NCI-H1694 treated with DMSO at 0.1 percent for 48 hours (cell line): Measurements from ENCODE around the gene FOSL2.
"Not testable (repeated sequence)": the region's sequence is repeated elsewhere in the genome, so short reads cannot be mapped to it uniquely, and the experiment has no call there.

Experiments used
- DNase-seq: peaks from one replicate; lab custom pipeline; 2025; lab: John Stamatoyannopoulos, UW

Gene FOSL2

DNA sequence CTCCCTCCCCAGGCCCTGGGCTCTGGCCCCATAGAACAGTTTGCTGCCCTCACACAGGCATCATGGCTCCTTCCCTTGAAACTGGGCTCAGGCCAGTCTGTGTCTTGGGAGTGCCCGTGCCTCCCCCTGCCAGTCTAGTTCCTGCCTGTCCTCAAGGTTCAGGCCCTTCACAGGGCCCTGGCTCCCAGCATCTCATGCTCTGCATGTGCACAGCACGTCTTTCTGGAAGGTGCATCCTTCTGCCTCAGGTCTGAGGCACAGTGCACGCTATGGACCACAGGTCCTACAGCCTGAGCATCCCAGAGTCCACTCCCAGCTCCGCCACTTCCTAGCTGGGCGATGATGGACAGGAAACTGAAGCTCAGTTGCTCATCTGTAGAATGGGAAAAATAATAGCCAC lies 35.6 kb upstream of the FOSL2 start:
- no peak for DNase-seq

DNA sequence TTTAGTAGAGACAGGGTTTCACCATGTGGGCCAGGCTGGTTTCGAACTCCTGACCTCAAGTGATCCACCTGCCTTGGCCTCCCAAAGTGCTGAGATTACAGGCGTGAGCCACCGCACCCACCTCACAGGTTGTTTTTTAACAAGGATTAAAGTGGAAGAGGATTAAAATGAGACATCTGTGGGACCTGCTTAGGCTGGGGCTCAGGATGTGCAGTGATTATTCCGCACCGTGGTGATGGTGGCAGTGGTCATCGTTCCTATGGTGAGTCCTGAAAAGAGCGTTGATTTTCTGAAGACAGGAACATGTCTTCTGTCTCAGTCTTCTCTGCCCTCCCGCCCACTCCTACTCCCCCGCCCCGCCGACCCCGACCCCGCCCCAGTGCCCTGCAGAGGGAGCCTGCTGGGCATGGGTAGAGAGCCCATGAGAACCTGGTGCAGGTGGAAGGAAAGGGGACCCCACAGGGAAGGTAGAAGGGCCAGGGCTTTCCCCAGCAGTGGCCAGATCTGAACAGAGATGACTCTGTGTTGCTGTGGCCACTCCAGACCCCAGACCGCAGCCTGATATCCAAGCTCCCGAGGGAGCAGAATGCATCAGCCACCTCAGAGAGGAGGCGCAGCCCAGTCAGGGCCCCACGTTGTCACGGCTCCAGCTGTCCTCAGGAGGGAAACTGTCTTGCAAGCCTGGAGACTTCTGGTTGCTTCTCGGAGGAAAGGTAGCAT lies 34.5 kb upstream of the FOSL2 start:
- no peak for DNase-seq

DNA sequence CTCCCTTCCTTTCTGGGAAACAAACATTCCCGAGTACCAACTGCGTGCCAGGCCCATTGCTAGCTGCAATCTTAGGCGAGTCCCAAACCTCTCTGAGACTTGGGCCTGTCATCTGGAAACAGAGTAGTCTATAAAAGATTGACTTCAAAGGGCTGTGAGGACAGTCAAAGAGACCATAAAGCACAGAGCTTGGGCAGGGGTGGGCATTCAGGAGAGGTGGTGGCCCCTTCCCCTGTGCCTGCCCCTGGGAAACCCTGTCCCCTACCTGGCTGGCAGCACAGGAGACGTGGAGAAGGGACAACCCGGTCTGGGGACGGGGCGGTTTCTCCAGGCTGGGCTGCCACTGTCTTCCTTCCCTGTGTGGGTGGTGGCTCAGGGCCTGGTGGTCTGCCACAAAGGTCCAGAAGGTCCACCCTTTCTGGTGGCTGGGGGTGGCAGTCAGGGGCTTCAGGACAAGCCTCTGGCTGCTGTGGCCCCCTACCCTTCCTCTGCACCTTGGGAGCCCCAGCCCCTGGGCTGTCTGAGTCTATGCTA lies 33.9 kb upstream of the FOSL2 start:
- DNase-seq, result no peak

DNA sequence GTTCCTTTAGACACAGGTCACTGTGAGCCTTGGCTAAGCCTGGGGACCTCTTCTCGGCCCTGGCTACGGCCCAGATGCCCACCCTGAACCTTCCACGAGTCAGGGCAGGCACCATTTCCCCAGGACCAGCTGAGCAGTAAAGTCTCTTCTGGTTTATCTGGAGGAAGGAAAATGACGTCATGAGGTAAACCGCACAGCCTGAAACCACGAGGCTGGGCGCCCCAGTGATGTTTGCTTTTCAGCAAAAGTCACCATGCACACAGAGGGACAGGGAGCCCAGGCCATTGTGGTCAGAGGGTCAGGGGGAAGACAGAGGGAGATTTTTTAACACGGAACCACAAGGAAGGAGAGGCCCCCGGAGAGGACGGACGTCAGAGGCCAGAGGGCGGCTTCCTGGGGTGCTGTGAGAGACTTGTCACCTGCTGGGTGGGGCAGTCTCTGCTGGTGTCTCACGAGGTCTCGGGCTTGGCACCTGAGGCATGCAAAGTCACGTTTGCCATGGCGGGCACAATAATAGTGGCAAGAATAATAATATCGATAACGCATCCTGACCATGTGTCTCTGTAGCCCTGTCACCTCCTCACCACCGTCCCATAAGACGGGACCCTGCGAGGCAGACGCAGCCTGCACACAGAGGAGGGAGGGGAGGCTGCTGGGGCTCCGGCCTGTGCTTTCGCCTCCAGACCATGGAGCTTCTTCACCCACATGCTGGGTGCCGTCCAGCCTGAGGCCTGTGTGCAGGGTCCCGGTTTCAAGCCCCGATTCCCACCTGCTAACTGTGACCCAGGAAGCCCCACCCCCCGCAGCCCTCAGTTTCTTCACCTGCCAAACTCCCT lies 33.2 kb upstream of the FOSL2 start:
- DNase-seq, result no peak

DNA sequence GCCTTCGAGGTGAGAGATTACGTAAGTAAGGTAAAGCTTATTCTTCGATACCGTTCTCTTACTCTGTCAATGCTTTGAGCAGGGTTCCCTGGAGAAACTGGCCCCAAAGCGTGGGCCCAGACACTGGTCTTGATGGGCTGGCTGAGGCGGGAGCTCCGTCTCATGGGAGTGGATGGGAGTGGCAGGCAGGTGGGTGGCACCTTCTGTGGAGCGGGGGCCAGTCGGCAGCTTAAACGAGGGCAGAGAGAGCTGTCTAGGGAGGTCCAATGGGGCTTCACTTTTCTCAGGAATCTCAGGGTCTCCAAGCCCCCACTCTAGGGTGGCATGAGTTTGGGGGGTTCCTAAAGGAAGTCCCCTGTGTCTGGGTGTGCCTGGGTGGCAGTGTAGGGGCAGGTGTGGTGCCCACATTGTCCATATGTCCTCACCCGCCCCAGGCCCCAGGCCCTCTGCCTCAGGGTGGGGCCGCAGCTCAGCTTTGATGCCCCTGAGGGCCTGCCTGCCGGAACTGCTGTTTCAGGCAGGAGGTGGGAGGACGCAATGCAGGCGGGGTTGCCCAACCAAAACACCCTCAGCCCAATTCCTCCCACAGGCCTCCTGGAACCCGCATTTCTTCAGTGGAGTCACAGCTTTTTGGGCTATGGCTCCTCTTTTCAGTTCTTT lies 32.5 kb upstream of the FOSL2 start:
- DNase-seq, result no peak

DNA sequence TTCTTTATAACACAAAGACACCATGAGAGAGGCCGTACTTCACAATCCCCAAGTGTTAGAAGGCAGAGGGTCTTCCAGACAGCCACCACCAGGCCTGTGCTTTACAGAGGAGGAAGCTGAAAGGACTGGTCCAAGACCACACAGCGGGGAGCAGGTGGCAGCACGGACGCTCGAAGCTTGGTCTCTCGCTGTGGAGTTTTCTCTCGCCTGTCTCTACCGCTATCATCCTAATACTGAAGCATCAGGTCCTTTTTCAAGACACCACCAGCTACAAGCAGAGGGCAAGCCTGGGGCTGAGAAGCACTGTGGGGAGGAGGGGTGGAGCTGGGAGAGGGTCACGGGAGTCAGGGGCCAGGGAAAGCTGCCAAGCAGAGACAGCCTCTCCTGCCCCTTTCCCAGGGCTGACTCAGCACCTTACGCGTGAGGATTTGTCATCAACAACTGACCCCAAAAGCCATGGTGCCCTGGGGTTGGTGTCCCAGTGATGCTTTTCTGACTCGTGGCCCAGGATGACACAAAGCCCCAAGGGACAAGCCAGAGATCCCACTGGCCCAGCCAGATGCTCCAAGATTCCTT lies 31.9 kb upstream of the FOSL2 start:
- no peak for DNase-seq

DNA sequence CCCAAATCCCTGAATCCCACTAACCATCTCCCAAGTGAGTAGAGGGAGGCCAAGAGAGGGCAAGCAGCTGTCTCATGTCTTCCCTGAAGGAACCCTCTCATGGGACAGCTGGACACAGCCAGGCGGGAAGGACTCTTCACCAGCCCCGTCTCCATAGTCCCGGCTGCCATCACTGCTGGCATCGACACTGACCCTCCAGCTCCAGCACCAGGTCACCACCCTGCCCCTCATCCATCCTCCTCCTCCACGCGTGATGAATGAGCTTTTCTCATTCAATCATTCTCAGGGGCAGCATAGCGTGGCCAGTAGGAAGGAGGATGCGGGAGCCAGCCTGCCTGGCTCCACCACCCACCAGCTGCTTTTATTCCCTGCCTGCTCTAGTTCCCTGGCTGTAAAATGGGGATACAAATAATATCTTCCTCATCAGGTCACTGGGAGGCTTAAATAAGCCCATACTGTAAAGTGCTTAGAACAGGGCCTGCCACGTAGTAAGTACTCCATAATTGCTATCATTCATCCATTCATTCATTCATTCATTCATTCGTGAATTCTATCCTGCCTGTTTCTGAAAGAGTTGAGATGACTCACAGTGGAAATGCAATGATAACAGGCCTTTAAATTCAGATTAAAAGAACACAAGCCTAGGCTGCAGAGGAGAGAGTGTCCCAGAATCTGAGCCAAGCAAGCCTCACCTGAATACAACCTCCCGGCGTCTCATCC lies 30.5 kb upstream of the FOSL2 start:
- no peak for DNase-seq

DNA sequence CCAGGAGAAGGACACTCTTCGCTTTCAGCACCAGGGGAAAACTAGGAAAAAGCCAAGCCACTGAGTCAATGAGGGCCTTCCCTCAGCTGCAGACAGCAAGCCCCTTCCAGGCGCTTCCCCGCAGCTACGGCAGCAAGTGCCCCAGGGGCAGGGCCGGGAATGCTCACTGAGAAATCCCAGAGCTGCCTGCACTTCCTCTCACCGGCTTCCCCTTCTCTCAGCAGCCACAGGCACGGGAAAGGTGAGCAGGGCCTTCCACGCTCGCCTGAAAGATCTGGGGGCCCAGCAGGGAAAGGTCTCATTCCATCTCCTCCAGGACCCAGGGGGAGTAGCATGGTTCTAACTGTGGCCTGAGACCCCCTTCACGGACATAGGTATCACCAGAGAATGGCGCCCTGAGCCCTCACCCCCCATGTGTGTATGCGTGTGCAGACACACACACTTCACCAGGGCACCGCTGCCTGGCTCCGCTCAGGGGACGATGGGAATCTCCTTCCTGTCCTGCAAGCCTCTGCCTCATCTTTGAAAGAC lies 29.6 kb upstream of the FOSL2 start:
- no peak for DNase-seq

DNA sequence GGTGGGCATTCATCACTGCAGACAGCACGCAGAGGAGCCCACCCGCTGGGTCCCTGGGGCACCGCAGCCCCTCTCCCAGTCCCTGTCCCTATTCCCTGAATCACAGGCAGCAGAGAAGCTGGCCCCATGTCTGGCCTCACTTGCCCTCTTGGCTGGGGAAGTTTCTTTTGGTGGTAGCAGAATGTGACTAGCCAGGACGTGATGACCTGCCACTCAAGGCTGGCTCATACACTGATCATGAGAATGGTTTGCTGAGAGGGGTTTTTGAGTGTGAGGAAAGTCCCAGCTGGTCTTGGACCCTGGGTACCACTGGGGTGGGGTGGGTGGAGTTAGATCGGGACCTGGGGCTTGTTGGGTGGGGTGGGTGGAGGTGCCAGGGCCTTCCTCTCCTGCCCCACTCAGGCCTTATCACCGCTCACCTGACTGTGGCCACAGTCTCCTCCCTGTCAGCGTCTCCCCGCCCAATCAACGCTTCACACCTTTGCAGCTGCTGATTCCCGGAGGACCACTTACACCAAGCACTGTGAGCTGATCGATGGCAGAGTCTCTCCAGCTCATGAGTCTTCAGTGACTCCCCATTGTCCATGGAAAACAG lies 28.9 kb upstream of the FOSL2 start:
- DNase-seq, result no peak

DNA sequence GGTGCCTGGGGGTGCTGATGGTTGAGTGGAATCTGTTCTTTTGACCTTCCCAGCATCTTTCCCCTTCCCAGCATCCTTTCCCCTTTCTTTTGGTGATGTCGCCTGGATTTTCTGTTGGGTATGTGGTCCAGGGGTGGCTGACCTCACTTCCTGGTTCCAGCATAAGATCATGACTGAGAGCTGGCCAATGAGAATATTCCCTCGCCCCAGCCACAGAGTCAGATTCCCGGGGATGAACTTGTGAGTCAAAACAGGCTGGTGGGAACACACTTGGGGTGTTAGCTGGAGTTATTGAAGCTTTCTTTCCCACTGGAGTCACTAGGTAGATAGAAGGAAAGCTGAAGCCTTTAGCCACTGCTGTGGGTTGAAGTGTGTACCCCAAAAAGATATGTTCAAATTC lies 28.0 kb upstream of the FOSL2 start:
- no peak for DNase-seq

DNA sequence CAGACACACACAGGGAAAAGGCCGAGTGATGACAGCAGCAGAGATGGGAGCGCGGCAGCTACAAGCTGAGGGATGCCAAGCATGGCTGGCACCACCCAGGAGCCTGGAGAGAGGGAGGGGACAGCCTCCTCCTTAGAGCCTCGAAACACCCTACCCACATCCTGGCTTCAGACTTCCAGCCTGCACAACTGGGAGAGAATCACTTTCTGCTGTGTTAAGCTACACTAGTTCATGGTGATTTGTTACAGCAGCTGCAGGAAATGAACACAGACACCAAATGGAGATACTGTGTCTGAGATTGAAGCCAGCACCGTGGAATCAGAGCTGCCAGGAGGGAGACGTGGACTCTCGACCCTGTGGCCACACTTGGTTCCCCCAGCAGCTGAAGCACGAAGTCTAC lies 27.5 kb upstream of the FOSL2 start:
- no peak for DNase-seq

DNA sequence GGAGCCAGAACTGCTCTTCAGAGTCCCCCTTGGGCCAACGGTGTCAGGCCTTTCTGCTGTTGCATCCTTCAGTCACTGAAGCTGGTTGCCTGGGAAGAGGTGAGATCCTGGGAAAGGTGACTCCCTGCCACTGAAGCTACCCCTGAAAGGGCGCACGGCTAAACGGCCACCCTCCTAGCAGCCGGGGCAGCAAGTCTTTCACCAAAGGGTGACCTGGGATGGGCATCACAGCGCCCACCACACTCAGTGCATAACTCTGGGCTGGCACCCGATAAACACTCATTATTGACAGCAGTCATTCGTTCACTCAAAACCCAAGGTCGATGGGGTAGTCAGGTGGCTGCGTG lies 26.5 kb upstream of the FOSL2 start:
- no peak for DNase-seq

DNA sequence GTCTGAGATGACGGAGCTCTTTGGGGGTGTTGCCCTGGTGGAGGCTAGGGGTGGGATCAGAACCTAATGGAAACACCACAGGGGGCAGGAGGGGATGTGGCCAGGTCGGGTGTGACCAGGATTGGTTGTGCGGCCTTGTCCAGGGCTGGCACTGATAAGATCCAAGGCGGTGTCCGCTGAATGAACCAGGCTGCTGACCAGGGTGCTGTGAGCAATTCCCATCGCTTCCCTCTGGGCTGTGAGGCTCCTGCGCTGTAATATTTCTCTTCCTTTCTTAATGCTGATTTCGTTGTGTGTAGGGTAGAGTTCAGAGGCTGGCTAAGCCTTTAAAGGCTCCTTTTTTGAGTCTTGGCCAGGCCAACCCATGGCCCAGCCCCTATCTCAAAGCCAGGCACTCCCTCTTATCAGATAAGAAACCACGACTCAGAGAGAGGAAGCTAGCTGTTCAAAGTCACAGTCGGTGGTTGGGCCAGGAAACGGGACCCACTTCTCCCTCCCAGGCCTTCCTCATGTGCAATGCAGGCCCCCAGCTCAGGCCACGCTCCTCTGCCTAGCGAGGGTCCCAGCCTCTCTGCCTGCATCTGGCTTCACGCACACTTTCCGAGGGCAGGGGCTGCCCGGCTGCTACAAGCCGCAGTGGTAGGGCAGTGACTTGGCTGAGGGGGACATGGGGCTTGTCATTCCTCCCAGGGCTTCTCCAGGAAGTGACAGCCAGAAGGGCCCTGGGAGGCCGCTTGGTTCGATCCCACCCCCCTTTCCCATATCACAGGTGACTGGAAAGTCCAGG lies 26.0 kb upstream of the FOSL2 start:
- peak; percentile 3 for DNase-seq

DNA sequence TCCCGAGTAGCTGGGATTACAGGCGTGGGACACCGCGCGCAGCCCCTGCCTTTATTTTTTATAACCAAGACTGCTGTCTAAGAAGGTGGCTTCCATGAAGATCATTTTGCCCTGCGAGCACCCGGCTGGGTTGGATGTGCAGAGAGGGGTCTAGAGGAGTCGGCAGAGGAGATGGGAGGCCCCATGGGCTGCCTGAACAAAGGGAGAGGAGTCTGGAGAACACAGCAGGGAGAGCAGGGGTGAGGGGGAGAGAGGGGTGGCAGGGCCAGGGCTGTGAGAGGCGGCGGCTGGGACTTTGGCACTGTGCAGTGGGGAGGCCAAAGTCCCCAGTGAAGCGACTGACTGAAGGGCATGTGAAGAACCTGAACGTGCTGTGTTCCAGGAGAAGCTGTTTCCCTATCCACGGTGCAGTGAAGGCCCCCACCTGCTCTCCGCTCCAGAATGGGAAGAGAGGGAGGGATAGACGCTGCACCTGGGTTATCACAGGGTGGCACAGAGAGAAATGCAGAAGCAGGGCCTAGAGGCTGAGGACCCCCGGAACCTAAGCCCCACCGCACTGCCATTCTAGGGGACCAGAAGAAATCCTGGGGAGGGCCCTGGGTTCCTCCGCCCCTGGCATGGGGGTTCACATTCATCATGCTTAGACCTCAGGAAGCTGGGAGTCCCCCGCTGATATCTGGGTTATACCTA lies 24.8 kb upstream of the FOSL2 start:
- no peak for DNase-seq

DNA sequence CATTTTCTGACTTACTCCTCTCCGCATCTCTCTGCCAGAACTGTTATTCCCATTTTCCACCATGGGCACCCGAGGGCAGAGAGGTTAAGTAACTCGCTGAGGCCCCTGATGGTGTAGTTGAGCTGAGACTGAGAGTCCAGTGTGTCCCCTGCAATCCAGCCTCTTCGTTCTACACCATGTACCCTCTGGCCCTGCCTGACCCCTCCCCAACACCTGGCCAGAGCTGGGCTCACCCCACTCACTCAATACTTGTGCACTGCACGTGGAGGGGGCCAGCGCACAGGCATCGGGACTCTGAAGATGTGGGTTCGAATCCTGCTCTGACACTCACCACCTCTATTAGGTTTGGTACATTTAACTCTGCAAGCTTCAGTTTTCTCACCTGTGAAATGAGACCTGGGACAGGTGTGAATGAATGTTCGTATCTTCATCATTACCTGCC lies 24.3 kb upstream of the FOSL2 start:
- DNase-seq, result no peak

DNA sequence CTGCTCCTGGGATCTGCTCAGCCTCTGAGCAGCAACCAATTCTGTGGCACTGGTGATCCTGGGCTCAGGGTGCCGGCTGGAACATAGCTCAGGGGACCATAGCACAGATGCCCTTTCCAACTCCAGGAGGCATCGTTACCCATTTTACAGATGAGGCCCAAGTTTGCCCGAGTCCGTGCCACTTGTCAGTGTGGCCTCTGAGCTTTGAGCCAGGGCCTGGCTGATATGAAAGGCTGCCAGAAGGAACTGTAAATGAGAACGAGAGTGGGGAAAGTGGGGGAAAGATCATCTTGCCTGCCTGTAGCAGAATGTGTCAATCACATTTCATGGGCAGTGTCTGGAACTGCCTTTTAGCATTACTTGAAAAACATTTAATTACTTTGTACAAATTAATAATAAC lies 23.3 kb upstream of the FOSL2 start:
- DNase-seq, result no peak

DNA sequence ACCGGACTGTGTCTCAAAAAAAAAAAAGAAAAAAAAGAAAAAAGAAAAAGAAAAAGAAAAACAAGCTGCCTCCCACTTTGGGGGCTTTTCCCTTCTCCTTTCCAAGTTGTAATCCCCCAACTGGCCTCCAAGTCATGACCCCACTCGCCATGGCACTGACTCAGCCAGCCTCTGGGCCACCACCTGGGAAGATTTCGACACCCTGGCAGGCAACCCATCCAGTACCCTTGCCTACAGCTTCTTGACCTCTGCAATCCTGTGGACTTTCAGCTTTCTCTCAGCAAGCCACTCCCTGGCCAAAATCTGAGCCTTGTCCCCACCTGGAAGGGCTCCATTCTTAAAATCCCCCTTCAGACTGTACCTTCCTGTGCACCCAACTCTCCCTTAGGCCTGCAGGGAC lies 22.3 kb upstream of the FOSL2 start:
- DNase-seq, result no peak

DNA sequence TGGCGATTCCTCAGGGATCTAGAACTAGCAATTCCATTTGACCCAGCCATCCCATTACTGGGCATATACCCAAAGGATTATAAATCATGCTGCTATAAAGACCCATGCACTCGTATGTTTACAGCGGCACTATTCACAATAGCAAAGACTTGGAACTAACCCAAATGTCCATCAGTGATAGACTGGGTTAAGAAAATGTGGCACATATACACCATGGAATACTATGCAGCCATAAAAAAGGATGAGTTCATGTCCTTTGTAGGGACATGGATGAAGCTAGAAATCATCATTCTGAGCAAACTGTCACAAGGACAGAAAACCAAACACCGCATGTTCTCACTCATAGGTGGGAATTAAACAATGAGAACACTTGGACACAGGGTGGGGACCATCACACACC lies 20.9 kb upstream of the FOSL2 start:
- DNase-seq, result not testable (repeated sequence)

DNA sequence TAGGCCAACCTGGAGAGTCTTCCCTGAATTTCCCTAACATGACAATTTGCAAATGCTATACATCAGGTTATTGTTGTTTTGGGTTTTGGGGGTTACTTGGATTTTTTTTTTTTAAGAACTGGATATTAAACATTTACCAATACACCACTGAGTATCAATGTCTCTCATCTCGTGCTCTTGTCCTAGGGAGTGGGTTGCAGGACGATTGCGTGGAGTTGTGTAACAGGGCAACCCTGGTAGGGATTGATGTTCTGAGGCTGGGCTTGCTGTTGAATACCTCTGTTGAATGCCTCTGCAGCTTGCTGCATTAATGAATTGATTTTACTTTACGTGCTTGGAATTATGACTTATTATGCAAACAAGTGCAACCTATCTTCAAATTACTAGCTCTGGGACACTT lies 18.8 kb upstream of the FOSL2 start:
- DNase-seq, result no peak

DNA sequence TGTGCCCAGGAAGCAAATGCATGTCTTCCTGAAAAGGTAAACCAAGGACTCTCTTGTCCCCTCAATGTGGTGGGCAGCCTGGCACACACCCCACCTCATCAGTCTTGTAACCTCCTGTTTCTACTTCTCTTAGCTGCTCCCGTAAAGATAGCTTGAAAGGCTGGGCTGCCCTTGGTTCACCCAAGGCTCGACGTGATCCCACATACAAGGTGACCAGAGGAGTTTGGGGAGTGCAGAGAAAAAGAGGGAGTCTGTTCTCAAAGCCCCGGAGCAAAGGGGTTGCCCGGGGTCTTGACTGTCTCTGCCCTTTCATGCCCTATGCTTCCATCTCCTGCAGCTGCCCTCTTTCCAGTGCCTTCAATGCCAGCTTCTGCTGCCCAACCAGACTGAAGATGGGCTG lies 18.3 kb upstream of the FOSL2 start:
- no peak for DNase-seq
